Gastrocnemius medialis (tissue), 4 donors: ENCODE measurements around the gene ABCC8.

Experiments
- POLR2A ChIP-seq, 2 donors: fragments of 450-650 bp; IDR thresholded peaks; one replicate each; pipeline ENCODE4 v1.6.1; 2017; ENCODE audit warnings: antibody characterized with exemption in 2 of 2, mild to moderate bottlenecking in 2 of 2, moderate library complexity in 2 of 2
- TF ChIP-seq, protein P1 (sequence below), 5 experiments: fragments of 450-650 bp in 3 of 5; fragments of 200-600 bp in 2 of 5; sonication (generic) in 2 of 5; IDR thresholded peaks in 4 of 5; conservative IDR thresholded peaks in 1 of 5; 1 replicate in 4 of 5; 2 replicates in 1 of 5; pipeline ENCODE4 v1.5.1; 2016 to 2019; ENCODE audit warnings: antibody characterized with exemption in 5 of 5, mild to moderate bottlenecking in 3 of 5, moderate library complexity in 3 of 5

DNA sequence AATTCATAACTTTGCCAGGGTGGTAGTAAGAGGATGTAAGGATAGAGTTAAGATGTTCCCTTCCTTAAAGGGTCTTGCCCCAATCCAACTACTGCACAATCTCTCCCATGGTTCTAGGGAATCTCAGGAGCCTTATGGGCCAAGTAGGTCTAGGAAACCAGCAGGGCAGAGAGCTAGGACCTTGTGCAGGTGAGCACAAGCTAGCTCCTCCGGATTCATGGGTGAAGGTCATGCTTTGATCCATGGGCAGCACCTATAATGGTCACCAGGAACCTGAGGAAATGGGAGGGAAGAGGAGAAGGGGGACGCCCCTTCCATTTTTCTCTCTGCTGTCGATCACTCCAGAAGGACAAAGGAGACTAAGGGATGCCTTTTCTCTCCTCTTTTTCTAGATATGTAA lies 105.0 kb downstream of the ABCC8 start:
- TF ChIP-seq, protein P1, sequence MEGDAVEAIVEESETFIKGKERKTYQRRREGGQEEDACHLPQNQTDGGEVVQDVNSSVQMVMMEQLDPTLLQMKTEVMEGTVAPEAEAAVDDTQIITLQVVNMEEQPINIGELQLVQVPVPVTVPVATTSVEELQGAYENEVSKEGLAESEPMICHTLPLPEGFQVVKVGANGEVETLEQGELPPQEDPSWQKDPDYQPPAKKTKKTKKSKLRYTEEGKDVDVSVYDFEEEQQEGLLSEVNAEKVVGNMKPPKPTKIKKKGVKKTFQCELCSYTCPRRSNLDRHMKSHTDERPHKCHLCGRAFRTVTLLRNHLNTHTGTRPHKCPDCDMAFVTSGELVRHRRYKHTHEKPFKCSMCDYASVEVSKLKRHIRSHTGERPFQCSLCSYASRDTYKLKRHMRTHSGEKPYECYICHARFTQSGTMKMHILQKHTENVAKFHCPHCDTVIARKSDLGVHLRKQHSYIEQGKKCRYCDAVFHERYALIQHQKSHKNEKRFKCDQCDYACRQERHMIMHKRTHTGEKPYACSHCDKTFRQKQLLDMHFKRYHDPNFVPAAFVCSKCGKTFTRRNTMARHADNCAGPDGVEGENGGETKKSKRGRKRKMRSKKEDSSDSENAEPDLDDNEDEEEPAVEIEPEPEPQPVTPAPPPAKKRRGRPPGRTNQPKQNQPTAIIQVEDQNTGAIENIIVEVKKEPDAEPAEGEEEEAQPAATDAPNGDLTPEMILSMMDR (IDR thresholded peaks at IDR 0.05 in 4 of 5, conservative IDR thresholded peaks at IDR 0.05 in 1 of 5): no peak
- TF ChIP-seq POLR2A (IDR thresholded peaks at IDR 0.05): no peak
